GM19397 (cell line): ENCODE results near the gene SPATA31E1.
"Not testable (repeated sequence)": the region's sequence is repeated elsewhere in the genome, so short reads cannot be mapped to it uniquely, and the experiment has no call there.

Source experiments
- ATAC-seq: cut with Tn5 transposase; IDR thresholded peaks from one replicate; pipeline ENCODE4 v1.9.1; 2021; ENCODE audit warnings: mild to moderate bottlenecking, moderate library complexity; ENCODE audit not compliant: unreplicated experiment

SPATA31E1 gene

DNA sequence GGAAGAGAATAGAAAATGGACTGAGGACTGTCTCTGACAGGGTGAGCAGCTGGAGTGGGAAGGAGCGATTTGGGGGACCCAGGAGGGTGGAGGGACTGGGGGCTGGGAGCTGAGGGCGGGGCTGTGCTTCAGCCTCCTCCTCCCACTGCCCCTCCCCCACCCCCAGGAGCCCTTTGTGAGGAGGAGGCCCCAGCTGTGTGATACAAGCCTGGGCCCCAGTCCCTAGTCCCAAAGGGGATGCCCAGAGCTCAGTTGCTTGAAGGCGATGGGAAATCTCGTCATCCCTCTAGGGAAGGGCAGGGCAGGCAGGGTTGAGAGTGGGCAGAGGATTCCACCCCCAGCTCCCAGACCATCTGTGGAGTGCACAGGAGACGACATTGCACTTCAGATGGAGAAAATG lies at the start of gene SPATA31E1:
Gene SPATA31E1 (plus strand): TSS at position 251 of the 400 bp plus-strand sequence. CDS start 15 bp downstream, at position 266.
- no peak for ATAC-seq

DNA sequence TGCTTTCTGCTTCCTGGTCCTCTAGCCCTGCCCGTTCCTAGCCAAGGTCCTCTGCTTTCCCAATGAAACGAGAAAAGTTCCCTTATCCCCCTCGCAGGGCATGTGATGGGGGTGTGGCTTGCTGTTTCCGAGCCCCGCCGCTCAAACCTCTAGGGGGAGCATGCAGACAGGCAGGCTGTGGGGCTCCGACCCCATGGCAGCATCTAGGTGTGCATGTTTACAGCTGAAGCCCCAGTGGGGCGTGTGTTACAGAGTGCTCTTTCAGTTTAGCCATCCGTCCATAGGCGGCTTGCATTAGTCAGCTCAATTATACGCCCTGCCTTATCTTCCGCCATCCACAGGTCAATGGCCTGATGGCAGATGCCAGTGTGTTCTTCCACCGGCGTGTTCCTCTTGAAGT lies 48.3 kb upstream of the SPATA31E1 start:
- no peak for ATAC-seq

DNA sequence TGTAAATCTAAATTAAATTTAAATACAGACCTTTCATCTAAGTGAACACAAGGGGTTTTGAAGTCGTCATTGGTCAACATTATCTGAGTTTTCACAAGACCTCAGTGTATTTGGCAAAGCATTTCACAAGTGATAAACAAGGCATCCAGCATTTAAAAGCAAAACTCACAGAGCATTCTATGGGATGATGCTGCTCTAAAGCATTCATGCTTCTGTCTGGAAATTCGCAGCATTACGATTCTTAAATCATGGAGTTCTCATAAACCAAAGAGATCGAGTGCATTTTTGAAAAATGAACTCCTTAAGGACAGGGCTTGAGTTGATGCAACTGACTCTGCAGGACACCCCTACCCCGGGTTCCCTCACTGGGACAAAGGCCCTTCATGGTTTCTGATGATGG lies 46.1 kb upstream of the SPATA31E1 start:
- no peak for ATAC-seq

GRCh38 chr9:87836951-87837705 lies 45.5 kb upstream of the SPATA31E1 start:
- no peak for ATAC-seq

- no peak for ATAC-seq
Measured at GRCh38 chr9:87840134-87840533, 42.5 kb upstream of the SPATA31E1 start.

GRCh38 chr9:87842878-87843585 lies 39.6 kb upstream of the SPATA31E1 start:
- no peak for ATAC-seq

DNA sequence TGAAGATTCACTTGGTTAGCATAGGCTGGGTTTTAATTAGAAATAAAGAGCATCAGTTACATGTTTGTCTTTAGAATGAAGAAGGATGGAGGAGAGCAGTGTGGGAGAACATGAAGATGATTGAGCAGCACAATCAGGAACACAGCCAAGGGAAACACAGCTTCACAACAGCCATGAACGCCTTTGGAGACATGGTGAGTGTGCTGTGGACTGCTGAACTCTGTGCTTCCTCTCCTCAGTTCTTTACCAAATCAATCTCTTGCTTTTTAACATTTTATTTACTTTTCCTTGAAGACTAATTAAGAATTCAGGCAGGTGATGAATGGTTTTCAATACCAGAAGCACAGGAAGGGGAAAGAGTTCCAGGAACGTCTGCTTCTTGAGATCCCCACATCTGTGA lies 38.2 kb upstream of the SPATA31E1 start:
- ATAC-seq, result no peak

- not testable (repeated sequence) for ATAC-seq
Measured at GRCh38 chr9:87847817-87848216, 34.9 kb upstream of the SPATA31E1 start.

GRCh38 chr9:87849144-87849758 lies 33.4 kb upstream of the SPATA31E1 start:
- ATAC-seq, result no peak

GRCh38 chr9:87850391-87850790 lies 32.3 kb upstream of the SPATA31E1 start:
- ATAC-seq, result no peak

DNA sequence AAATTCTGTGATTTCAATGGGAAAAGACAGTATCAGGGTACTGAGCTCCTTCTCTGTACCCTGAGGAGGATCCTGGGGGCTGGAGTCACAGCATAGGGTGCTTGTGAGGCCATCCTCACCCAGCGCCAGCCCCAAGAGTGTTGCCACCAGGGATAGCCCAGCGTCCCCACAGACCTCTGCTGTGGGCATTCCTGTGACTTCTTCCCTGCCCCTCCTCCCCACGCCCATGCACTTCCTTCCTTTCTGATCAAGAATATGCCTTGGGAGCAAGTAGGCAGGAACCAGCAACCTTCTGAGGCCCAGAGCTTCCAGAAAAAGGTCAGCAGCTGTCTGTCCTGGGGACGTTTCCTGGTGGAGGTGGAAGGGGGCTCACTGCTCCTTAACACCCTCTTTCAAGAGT lies 31.5 kb upstream of the SPATA31E1 start:
- not testable (repeated sequence) for ATAC-seq

DNA sequence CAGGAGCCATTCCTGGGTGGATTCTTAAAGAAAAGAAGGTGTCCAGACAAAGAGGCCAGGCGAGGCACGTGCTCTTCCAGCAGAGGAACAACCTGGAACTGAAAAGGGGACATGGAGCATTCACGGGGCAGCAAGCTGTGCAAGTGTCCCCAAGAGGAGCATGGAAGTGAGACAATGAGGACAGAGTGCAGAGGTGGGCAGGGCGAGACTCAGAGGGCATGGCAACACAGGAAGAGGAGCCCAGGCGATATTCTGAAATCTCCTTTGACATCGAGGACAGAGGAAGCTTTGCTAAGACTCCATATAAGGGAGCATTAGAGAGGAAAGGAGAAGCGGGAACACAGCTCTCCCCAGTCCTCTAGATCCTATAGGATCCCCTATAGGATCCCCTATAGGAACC lies 29.4 kb upstream of the SPATA31E1 start:
- ATAC-seq, result no peak

DNA sequence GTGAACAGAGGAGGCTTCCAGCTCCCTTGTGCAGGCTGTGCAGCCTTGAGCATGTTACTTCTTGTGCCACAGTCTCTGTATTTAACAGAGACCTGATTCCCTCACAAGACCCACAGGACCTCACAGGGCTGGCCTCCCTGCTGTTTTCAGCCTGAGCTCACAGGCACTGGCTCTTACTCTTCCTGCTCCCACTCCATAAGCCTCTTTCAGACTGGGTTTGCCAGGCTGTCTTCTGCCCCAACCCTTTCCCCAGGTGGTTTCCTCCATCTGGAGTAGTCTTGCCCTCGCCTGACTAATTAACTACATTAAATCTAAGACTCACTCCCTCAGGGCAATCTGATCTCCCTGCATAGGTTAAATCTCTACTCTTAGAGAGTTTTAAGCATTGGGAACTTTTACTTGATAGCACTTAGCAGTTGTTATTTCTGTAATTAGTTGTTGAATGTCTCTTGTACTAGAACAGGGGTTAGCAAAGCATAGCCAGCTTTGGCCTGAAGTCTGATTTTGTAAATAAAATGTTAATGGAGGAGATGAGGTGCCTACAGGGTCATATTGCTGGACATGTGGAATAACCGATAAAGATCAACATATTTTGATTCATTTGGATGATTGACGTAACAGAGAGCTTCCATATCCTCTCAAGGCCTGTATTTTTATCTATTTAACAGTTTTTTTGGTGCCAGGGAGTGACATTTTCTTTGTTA lies 28.6 kb upstream of the SPATA31E1 start:
- no peak for ATAC-seq

- ATAC-seq, result no peak
Measured at GRCh38 chr9:87854580-87854955, 28.1 kb upstream of the SPATA31E1 start.

GRCh38 chr9:87855061-87855460 lies 27.6 kb upstream of the SPATA31E1 start:
- ATAC-seq, result no peak

- no peak for ATAC-seq
Measured at GRCh38 chr9:87857141-87857947, 25.3 kb upstream of the SPATA31E1 start.

GRCh38 chr9:87857948-87858335 lies 24.7 kb upstream of the SPATA31E1 start:
- no peak for ATAC-seq

GRCh38 chr9:87859137-87859536 lies 23.5 kb upstream of the SPATA31E1 start:
- no peak for ATAC-seq

DNA sequence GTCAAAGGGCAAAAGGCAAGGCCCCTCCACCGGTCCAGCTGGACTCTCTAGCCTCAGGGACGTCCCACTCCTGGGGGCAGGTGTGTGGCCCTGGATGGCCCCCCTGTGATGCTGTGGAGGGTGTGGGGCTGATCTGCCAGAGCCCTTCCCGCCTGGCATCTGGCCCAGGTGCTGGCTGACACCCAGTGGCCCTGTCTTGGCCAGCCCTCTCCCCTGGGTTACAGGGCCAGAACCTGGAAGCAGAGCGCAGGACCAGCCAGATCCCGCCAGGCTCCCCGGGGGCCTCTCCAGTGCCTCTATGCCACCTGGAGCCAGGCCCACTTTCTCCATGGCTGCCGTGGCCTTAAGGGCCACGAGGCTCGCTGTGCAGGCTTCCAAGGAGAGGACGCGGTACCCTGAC lies 22.9 kb upstream of the SPATA31E1 start:
- no peak for ATAC-seq

DNA sequence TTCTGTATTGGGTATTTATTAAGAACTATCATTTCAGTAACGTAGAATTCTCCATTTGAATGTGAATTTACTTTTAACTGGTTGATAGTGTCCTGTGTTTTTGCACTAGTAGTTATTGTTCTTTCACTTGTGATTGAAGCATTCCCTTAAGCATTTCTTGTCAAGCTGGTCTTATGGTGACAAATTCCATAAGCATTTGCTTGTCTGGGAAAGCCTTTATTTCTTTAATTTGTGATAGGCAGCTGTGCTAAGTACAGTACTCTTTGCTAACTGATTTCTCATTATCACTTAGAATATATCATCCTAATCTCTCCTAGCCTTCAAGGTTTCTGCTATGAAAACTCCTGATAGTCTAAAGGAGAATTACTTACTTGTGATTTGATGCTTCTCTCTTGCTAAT lies 21.3 kb upstream of the SPATA31E1 start:
- ATAC-seq, result no peak
